HG03520 (cell line): ENCODE data around the gene IL16.
"Not testable (repeated sequence)": the region's sequence is repeated elsewhere in the genome, so short reads cannot be mapped to it uniquely, and the experiment has no call there.

Source experiments
- ATAC-seq: cut with Tn5 transposase; IDR thresholded peaks from one replicate; pipeline ENCODE4 v1.9.1; 2021; ENCODE audit warnings: mild to moderate bottlenecking, moderate library complexity; ENCODE audit not compliant: unreplicated experiment

Gene IL16

GRCh38 chr15:81309647-81310450, 113.2 kb downstream of the IL16 start:
- ATAC-seq = no peak

DNA sequence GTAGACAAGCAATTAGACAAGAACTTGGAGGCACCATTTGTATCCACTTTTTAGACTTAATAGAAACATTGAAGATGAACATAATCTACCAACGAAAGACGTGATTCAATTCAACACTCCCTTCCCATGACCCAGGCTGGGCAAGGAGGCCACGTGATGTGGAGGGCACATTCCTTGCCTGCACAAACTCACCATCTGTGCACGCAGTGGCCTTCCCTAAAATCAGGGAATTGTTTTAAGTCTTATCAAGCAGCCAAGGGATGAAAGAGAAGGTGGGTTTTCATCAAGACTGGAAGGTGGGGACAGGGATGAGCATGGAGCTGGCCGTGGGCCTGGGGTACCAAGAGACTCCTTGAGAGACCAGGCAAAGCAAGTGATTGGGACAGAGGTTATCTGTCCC, 113.8 kb downstream of the IL16 start:
- ATAC-seq = no peak

DNA sequence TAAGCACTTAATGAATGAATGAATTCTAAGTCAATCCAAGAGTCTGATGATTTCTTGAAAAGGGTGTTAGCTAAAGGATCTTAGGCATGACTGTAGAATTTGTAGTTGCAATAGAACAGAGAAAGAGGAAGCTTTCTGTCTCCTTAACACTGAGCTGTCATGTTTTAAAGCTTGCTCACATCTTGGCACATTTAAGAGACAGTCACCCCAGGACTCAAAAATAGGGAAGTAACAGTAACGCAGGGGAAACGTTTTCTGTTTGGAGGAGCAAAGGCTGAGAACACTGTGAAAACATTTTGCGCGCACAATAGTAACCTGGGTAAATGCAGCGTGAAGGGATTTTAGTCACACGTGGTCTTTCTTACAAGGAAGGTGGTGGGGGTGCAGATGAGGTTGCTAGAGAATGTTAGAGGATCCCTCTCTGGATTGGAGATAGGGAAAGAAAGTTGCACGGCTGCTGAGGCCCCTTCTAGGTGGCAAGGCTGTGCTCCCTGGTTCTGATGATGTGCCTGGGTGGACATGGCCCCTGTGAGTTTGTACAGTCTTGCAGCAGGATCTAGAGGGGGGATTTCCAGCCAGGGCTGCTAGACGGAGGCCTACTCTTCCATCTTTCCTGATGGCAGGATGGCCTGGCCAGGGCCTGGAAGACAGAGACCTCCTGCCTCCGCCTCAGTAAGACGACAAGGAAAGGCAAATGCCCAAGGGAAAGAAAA, 115.2 kb downstream of the IL16 start:
- ATAC-seq = no peak

DNA sequence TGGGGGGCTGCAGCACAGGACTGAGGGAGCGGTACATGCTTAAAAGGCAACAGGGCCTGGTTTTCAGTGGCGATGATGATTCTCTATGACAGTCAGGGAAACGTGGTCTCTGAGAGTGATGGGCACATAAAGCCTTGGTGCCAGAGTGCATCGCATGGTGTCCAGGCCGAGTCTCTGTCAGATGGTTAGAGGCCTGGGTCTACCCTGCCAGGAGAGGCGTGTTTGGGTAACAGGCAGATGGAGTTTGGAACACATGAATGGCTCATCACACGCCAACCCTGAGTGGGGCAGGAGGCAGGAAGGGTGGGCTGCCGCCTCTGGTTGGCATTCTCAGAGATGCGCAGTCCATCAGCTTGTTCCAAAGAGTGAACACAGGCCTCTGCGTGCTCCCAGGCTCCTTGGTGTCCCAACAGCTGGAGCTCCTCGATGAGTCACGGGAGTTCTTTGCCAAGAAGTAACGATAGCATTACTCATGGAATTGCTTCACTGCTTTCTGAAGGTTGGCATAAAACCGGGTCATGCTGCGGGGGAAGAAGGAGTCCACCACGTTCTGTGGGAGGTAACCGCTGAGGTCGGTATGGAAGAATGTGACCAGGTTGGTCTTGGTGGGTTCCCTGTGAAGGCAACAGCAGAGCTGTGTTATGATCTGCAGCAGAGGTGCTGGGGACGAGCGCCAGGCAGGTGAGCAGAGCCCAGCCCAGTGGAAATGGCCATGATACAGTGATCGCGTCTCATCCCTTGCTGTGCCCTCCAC, 116.3 kb downstream of the IL16 start:
- ATAC-seq = no peak

GRCh38 chr15:81313686-81314085, 117.0 kb downstream of the IL16 start:
- no peak for ATAC-seq

DNA sequence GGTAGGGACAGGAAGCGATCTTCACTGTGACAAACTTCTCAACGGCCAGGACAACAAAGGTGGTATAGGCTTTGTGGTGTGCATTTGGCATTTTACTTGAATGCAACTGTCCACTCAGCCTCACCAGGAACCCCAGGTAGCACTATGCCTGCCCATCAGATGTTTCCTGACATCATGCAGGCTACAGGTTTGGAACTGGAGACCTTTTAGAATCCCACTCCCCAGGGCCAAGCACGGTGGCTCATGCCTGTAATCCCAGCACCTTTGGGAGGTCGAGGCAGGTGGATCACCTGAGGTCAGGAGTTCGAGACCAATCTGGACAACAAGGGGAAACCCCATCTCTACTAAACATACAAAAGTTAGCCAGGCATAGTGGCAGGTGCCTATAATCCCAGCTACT, 117.7 kb downstream of the IL16 start:
- no peak for ATAC-seq

- ATAC-seq = no peak
These were observed 118.9 kb downstream of the IL16 start for GRCh38 chr15:81315452-81316175.

GRCh38 chr15:81316267-81316666, 119.6 kb downstream of the IL16 start:
- ATAC-seq = no peak

- no peak for ATAC-seq
These were observed 121.0 kb downstream of the IL16 start for GRCh38 chr15:81317642-81318017.

DNA sequence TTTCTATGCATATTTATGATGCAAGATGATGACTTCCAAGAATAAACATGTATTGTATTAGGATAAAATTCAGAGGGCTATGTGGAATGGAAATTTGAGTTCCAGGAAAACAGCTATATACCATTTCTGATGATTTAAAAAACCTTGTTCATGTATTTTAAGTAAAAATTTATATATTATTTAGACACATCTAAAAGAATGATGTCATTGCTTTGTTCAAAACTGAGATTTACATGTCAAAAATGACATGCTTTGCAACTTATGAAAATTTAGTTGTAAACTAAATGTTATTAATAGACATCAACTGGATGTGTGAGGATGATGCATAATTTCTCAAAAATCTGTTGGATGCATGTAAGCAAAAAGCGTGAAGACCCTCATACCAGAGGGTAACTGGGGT, 125.0 kb downstream of the IL16 start:
- ATAC-seq = no peak

GRCh38 chr15:81322676-81323253, 126.1 kb downstream of the IL16 start:
- no peak for ATAC-seq

DNA sequence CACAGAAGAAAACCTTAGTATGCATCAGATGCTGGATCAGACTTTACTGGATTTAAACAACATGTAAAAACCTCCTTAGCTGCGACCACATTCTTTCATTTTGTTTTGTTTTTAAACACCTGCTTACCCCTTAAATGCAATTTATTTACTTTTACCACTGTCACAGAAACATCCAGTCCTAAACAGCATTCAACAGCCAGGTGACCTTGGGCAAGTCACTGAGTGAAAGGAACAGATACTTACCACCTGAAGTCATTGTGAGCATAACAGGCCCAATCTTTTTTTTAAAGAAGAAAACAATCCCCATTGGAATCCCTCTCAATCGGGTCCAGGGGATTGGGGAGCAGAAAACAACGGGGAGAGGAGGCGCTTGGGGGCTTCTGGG, 126.9 kb downstream of the IL16 start:
- ATAC-seq = peak; percentile 3

GRCh38 chr15:81323944-81324881, 127.5 kb downstream of the IL16 start, which contains the start of gene STARD5:
STARD5 (minus strand) TSS chr15:81324141; CDS start chr15:81324099, 42 bp downstream.
- ATAC-seq = peak; percentile 100

DNA sequence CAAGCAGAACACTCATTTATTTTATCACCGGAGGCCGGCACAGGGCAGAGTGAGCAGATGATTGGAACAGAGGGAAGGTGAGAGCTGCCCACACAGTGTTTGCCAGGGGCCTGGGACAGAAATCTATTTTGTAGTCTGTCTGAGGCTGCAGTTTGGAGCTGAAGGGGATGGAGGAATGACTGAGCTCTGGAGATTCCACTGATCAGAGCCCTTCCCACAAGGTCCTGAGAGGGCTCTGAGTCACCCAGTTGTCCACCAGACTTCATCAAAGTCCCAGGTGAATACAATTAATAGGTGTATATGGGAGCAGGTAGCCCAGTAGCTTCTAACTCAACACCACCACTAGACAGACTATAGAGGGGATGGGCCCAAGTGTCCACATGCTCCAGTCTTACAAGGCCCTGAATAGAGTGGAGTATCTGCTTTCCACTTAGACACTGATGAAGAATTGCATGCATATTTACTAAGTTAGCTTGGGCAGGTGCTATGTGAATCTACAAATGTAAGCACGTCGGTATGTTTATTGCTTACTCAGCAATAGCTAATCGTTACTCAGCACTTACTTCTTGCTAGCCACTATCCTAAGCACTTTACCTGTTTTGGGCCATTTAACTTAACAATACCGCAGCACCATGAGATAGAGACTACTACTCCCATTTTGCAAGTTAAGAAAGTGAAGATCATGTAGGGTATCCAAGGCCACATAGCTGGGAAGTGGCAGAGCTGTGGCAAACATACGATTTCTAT, 130.0 kb downstream of the IL16 start:
- ATAC-seq = no peak

DNA sequence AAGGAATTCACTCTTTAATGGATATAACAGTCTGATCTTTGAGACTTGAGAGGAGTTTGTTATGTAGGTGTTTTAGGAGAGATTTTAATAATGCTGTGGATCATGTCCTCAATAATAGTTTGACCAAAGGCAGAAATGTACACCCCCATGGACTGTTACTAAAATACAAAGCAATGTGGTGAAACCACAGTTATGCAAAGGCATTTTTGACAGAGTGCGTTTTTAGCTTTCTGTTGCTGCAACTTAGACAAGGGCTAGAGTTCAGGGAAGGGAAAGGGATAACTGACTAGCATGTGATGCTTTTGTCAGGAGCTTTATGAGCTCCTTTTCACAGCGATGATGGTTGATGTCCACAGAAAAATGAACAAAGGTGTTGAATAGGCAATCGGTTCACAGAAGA, 130.8 kb downstream of the IL16 start:
- ATAC-seq = no peak

DNA sequence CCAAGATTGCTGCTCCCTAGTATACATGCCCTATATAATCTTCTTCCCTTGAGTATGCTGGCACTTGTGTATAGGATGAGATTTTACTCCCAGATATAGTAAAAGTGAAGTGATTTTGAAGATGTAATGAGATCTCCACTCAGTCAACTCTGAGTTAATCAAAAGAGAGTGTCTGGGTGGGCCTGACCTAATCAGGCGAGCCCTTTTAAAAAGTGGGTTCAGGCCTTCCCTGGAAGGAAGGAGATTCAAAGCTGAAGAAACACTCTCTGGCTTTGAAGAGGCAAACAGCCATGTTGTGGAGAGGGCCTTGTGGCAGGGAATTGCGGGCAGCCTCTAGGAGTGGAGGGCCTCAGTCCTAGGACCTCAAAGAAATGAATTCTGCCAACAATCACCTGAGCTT, 132.8 kb downstream of the IL16 start:
- no peak for ATAC-seq

DNA sequence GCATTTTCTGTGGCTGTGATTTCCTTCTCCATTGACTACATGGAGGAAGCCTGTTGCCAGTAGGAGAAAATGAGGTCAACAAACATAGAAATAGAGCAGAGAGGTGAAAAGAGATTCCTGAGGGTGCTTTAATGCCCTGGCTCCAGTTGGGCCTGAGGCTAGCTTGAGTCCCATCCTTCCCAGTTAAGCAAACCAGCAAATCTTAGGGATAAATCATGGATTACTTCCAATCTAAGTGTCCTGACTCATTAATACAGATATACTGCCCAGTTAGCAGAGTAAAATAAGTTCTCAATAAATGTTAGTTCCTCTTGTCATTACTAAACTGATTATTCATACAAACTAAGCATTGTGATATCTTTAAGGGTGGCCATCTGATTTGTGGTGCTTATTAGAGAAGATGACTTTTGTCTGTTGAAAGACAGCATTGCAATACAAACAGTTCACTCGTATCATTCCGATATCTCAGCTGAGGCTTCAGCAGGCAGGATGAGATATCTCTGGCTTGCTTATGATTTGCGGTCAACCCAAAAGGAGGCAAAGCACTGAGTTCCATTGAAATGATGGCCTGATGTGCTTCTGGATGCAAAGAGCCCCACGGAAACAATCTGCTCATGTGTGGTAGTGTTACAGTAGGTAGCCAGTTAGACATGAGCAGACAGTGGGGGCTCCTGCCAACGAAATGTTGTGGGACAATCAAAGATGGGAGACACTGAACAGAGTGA, 133.8 kb downstream of the IL16 start:
- ATAC-seq = no peak

DNA sequence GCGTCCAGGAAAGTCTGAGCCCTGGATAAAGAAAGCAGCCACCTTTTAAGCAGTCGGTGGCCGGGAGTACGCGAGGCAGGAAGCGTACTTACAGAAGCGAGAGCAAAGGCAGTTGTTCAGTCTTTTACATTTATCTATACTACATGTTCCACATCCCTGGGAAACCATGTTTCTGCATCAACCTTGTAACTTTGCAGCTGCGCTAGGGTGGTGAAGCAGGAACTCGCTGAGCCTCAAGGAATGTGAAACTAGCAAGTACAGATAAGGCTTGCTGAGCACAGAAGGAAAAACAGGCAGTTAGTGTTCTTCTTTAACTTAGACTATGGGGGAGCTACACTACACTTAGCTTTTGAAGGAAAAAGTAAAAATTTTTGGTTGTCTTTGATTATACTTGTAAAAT, 134.5 kb downstream of the IL16 start:
- ATAC-seq = not testable (repeated sequence)
